HCT116 (cell line): ENCODE results near the gene IFNLR1. TPM values are rescaled to one million over a fixed set of nuclear protein-coding genes. Genes with fewer than 3 reads are reported as not detected.

Experiments
- ATAC-seq: fragments of 200-7000 bp; cut with Tn5 transposase; 2 replicates; pipeline ENCODE4 v1.9.1; 2020; ENCODE audit warnings: mild to moderate bottlenecking, moderate library complexity
- BruUV-seq: library from RNA; stranded (reverse); fragments of 400-500 nt; replicated peaks from 2 replicates; lab custom pipeline; 2021; lab: Mats Ljungman, UMichigan
- CTCF ChIA-PET: fragments of 300-600 bp; sonication (Branson Sonifier 250); formaldehyde crosslinking; loops from one replicate; lab custom pipeline; 2021; ENCODE audit warnings: antibody characterized with exemption; lab: Charles Lee
- POLR2A ChIA-PET: fragments of 300-600, 350-600 bp; sonication (Branson Sonifier 250); formaldehyde crosslinking; loops from one replicate; lab custom pipeline; 2021; ENCODE audit warnings: antibody characterized with exemption; lab: Charles Lee
- RAD21 ChIA-PET, 2 experiments: fragments of 300-600 bp; sonication (Branson Sonifier 250); formaldehyde crosslinking; loops; one replicate each; lab custom pipeline; 2023; ENCODE audit warnings: low total read pairs in 2 of 2; ENCODE audit not compliant: uncharacterized antibody in 2 of 2, unreplicated experiment in 2 of 2, low non-redundant PET in 1 of 2; lab: Charles Lee
- DNase-seq: peaks from one replicate; pipeline ENCODE4 v3.0.0-alpha.2; 2010; ENCODE audit warnings: low read depth, low spot score
- H2AFZ ChIP-seq: fragments of 200-600 bp; shearing (Covaris generic), sonication (generic); 2 replicates; pipeline ENCODE4 v1.6.1; 2017; ENCODE audit warnings: low read depth, mixed run types, mixed read lengths, antibody characterized with exemption, low read length; ENCODE audit not compliant: poor library complexity, severe bottlenecking
- H3K27ac ChIP-seq: 2 replicates; pipeline ENCODE4 v1.5.1; 2012; ENCODE audit warnings: low read depth, low read length
- H3K27me3 ChIP-seq: fragments of 200-600 bp; sonication (generic); 2 replicates; pipeline ENCODE4 v1.6.1; 2016; ENCODE audit warnings: mixed run types, low read length, mixed read lengths; ENCODE audit not compliant: insufficient read depth
- H3K36me3 ChIP-seq, 2 experiments: fragments of 200-500 bp in 1 of 2; fragments of 200-600 bp in 1 of 2; sonication (Bioruptor generic) in 1 of 2; sonication (generic) in 1 of 2; 2 replicates each; pipeline versions ENCODE4 v1.5.1 to v1.6.1; 2014 to 2016; ENCODE audit warnings: low read length in 2 of 2, inconsistent platforms in 1 of 2, mixed read lengths in 1 of 2, mixed run types in 1 of 2; ENCODE audit not compliant: insufficient read depth in 2 of 2, control insufficient read depth in 1 of 2
- H3K4me1 ChIP-seq, 2 experiments: fragments of 200-600 bp in 1 of 2; sonication (generic) in 1 of 2; 2 replicates each; pipeline versions ENCODE4 v1.5.1 to v1.6.1; 2012 to 2017; ENCODE audit warnings: low read length in 2 of 2, inconsistent platforms in 1 of 2, mild to moderate bottlenecking in 1 of 2, mixed read lengths in 1 of 2, mixed run types in 1 of 2, moderate library complexity in 1 of 2; ENCODE audit not compliant: insufficient read depth in 2 of 2, control insufficient read depth in 1 of 2
- H3K4me2 ChIP-seq: fragments of 200-600 bp; sonication (generic); 2 replicates; pipeline ENCODE4 v1.6.1; 2017; ENCODE audit warnings: mixed run types, low read length, mixed read lengths
- H3K4me3 ChIP-seq, 2 experiments: fragments of 200-600 bp in 1 of 2; sonication (generic) in 1 of 2; replicated peaks in 1 of 2; 2 replicates each; pipeline ENCODE4 v1.5.1; 2011 to 2016; ENCODE audit warnings: low read length in 2 of 2, control low read depth in 1 of 2, low read depth in 1 of 2, mild to moderate bottlenecking in 1 of 2, mixed read lengths in 1 of 2, mixed run types in 1 of 2
- H3K79me2 ChIP-seq: fragments of 200-600 bp; sonication (generic); 2 replicates; pipeline ENCODE4 v1.6.1; 2017; ENCODE audit warnings: mild to moderate bottlenecking, mixed run types, low read length, moderate library complexity, mixed read lengths; ENCODE audit not compliant: insufficient read depth
- H3K9ac ChIP-seq: fragments of 200-600 bp; sonication (generic); 2 replicates; pipeline ENCODE4 v1.6.1; 2016; ENCODE audit warnings: low read length, mixed read lengths
- H3K9me2 ChIP-seq: fragments of 200-600 bp; sonication (generic), shearing (Covaris generic); 2 replicates; pipeline ENCODE4 v1.6.1; 2017; ENCODE audit warnings: mixed run types, mild to moderate bottlenecking, moderate library complexity; ENCODE audit not compliant: insufficient read depth
- H3K9me3 ChIP-seq, 2 experiments: fragments of 200-500 bp in 1 of 2; fragments of 200-600 bp in 1 of 2; sonication (Bioruptor generic) in 1 of 2; sonication (generic) in 1 of 2; 2 replicates each; pipeline ENCODE4 v1.6.1; 2014 to 2017; ENCODE audit warnings: low read length in 2 of 2, mixed read lengths in 2 of 2, inconsistent platforms in 1 of 2, low read depth in 1 of 2, mild to moderate bottlenecking in 1 of 2, mixed run types in 1 of 2, moderate library complexity in 1 of 2; ENCODE audit not compliant: control insufficient read depth in 1 of 2, insufficient read depth in 1 of 2
- H4K20me1 ChIP-seq: fragments of 200-600 bp; sonication (generic), shearing (Covaris generic); 2 replicates; pipeline ENCODE4 v1.6.1; 2017; ENCODE audit warnings: mixed run types, mild to moderate bottlenecking, moderate library complexity; ENCODE audit not compliant: insufficient read depth
- CEBPB ChIP-seq: IDR thresholded peaks from 2 replicates; pipeline ENCODE4 v1.6.1; 2012; ENCODE audit warnings: low read depth
- EGR1 ChIP-seq: IDR thresholded peaks from 2 replicates; pipeline ENCODE4 v1.6.1; 2012; ENCODE audit warnings: low read depth
- EZH2phosphoT487 ChIP-seq: fragments of 200-600 bp; IDR thresholded peaks from 2 replicates; pipeline ENCODE4 v1.6.1; 2018; ENCODE audit warnings: antibody characterized with exemption, borderline replicate concordance
- JUND ChIP-seq: IDR thresholded peaks from 2 replicates; pipeline ENCODE4 v1.6.1; 2012
- POLR2A ChIP-seq: IDR thresholded peaks from 2 replicates; pipeline ENCODE4 v1.7.0; 2011; ENCODE audit warnings: borderline replicate concordance; ENCODE audit not compliant: insufficient read depth, insufficient read length; ENCODE audit errors: extremely low read depth
- POLR2AphosphoS5 ChIP-seq: IDR thresholded peaks from 2 replicates; pipeline ENCODE4 v1.6.1; 2011; ENCODE audit warnings: mild to moderate bottlenecking, low read depth, low read length, moderate library complexity
- SP1 ChIP-seq: IDR thresholded peaks from 2 replicates; pipeline ENCODE4 v1.6.1; 2012; ENCODE audit warnings: low read depth
- TCF7L2 ChIP-seq: IDR thresholded peaks from 2 replicates; pipeline ENCODE4 v1.7.0; 2011; ENCODE audit warnings: borderline replicate concordance, inconsistent platforms; ENCODE audit not compliant: insufficient read depth, insufficient read length; ENCODE audit errors: extremely low read depth
- ZBTB33 ChIP-seq: IDR thresholded peaks from 2 replicates; pipeline ENCODE4 v1.6.1; 2011; ENCODE audit warnings: mild to moderate bottlenecking, low read length, moderate library complexity; ENCODE audit not compliant: insufficient replicate concordance; ENCODE audit errors: extremely low read depth
- ZFX ChIP-seq: fragments of 450-650 bp; IDR thresholded peaks from 2 replicates; pipeline ENCODE4 v1.6.1; 2017
- ZNF274 ChIP-seq: fragments of 200-500 bp; sonication (Bioruptor generic); IDR thresholded peaks from 2 replicates; pipeline ENCODE4 v1.6.1; 2014; ENCODE audit warnings: mild to moderate bottlenecking, low read depth, low read length, inconsistent platforms
- intact Hi-C: fragments of 100-400 bp; cut with micrococcal nuclease; formaldehyde crosslinking; loops from 2 replicates; pipeline ENCODE4 v1.10.0; 2022
- total RNA-seq: library from RNA; stranded (reverse); gene quantifications from one replicate; pipeline ENCODE4 v1.2.1, GENCODE V29; 2021; ENCODE audit not compliant: unreplicated experiment
- TF ChIP-seq, protein P1 (sequence below): IDR thresholded peaks from 2 replicates; pipeline ENCODE4 v1.6.1; 2012
- TF ChIP-seq, protein P2 (sequence below): IDR thresholded peaks from 2 replicates; pipeline ENCODE4 v1.6.1; 2012

Gene IFNLR1
- total RNA-seq, 1 experiment from 2014 or later, result 7.6 TPM

DNA sequence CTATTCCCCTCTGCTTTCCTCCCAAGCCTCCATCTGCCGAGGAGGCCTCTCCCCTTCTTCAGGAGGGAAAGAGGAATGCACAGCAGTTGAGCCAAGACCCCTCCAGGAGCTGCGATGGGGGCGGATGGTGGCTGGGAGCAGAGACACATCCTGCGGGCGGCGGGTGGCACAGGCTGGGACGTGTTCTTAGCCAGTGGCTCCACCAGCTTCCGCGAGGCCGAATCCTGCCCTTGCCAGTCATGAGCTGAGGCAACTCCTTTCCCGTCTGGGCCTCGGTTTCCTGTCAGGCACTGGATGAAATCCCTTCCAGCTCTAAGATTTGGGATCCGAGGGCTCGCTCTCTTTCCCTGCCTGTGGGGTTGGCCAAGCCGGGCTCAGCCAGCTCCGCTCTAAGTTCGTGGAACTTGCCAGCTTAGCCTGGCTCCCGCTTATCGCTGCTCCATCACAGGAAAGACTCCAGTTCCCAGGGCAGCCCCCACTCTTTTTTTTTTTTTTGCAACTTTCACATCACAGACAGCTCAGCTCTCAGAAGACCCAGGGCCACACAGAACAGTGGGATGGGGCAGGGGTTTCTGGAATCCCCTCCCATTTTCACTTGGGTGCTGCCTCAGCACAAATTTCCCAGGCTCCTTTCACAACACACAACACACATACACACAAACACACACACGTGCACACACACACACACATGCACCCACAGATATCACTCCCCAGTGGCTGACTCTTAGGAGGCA lies 75.7 kb downstream of the IFNLR1 start:
- no peaks in the 10 kb centered on the region for H3K9me3 ChIP-seq
- H3K4me2 ChIP-seq, result no peak overlapping the region
- ChIA-PET POLR2A (no interaction called here), RAD21 (no interaction called here)
- no peak for DNase-seq
- H3K27ac ChIP-seq, result no peak overlapping the region
- H3K4me1 ChIP-seq, result peaks cover 9 to 36% of the 10 kb centered on the region in 2 experiments
- H3K9me2 ChIP-seq, result no peaks in the 10 kb centered on the region
- no peak overlapping the region for H3K4me3 ChIP-seq
- H3K79me2 ChIP-seq, result no peaks in the 10 kb centered on the region; the same call in 1 of the 2 replicates
- H3K36me3 ChIP-seq, result no peaks in the 10 kb centered on the region
- no TSS peak for BruUV-seq
- H2AFZ ChIP-seq, result no peak overlapping the region
- no peak overlapping the region for H3K9ac ChIP-seq
- no peaks in the 10 kb centered on the region for H4K20me1 ChIP-seq
- H3K27me3 ChIP-seq, result no peaks in the 10 kb centered on the region
- ATAC-seq, result no peak
- TF ChIP-seq POLR2A, result no peak
- TF ChIP-seq, all 23 proteins: peak for 0
- CTCF ChIA-PET, result interaction anchor here (1.3 kb wide), 1 partner anchor 280 kb away, joined by 3 read pairs; no protein-coding TSS in a partner anchor
- intact Hi-C loops, result no loop called here

DNA sequence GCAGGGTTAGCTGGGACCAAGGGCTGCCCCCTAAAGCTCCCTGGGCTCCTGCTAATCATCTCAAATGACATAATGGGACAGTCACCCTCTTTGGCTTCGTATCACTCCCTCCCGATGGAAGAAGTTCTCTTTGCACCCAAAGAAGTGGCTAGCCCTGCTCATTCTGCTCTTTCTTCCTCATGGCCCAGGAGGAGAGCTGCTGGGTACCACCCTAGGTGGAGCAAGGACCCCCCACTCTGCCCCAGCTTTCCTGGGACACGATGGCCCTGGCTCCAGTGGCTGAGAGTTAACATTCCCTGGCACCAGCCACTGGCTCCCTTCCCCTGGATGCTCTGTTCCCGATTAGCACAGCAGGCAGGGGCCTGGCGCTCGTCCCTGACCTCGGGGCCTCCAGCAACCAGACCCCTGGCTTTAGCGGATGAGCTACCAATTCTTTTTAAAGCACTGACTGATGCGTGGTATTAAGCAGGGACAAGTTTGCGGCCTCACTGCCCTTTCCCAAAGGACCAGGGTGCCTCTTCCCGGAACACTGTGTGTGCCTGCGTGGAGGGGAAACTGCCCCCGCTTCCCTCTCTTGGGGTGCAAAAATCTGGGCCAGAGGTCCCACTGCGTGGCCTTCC lies 76.3 kb downstream of the IFNLR1 start:
- no peaks in the 10 kb centered on the region for H3K9me3 ChIP-seq
- POLR2A ChIA-PET, result no interaction called here
- DNase-seq, result no peak
- intact Hi-C loops, result no loop called here
- H3K9ac ChIP-seq, result no peak overlapping the region
- CTCF ChIA-PET, result no interaction called here
- H4K20me1 ChIP-seq, result no peaks in the 10 kb centered on the region
- no peaks in the 10 kb centered on the region for H3K9me2 ChIP-seq
- H2AFZ ChIP-seq, result no peak overlapping the region
- peaks cover 9 to 41% of the 10 kb centered on the region in 2 experiments for H3K4me1 ChIP-seq
- no peaks in the 10 kb centered on the region for H3K36me3 ChIP-seq
- no peaks in the 10 kb centered on the region; the same call in 1 of the 2 replicates for H3K79me2 ChIP-seq
- no peak overlapping the region for H3K27ac ChIP-seq
- no TSS peak for BruUV-seq
- H3K4me3 ChIP-seq, result no peak overlapping the region
- no peak overlapping the region for H3K4me2 ChIP-seq
- no peaks in the 10 kb centered on the region for H3K27me3 ChIP-seq
- RAD21 ChIA-PET, result no interaction called here
- no peak for ATAC-seq
- TF ChIP-seq, protein P1, sequence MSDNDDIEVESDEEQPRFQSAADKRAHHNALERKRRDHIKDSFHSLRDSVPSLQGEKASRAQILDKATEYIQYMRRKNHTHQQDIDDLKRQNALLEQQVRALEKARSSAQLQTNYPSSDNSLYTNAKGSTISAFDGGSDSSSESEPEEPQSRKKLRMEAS, result no peak
- no peak for TF ChIP-seq ZNF274
- no peak for TF ChIP-seq POLR2AphosphoS5
- TF ChIP-seq, protein P2, sequence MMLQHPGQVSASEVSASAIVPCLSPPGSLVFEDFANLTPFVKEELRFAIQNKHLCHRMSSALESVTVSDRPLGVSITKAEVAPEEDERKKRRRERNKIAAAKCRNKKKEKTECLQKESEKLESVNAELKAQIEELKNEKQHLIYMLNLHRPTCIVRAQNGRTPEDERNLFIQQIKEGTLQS, result no peak
- no peak for TF ChIP-seq ZFX
- TF ChIP-seq ZBTB33, result no peak
- TF ChIP-seq EGR1, result no peak
- TF ChIP-seq JUND, result no peak
- TF ChIP-seq EZH2phosphoT487, result no peak
- TF ChIP-seq TCF7L2, result no peak
- TF ChIP-seq SP1, result no peak
- TF ChIP-seq CEBPB, result no peak
